Measurements from ENCODE around the gene CDKN2AIP.

The CDKN2AIP gene

GRCh38 chr4:183444214-183445096 lies at the start of gene CDKN2AIP:
Gene CDKN2AIP, plus strand, starts transcription at chr4:183444636. Its CDS starts 162 bp downstream, at chr4:183444798.
- peak; percentile 30 for DNase-seq

GRCh38 chr4:183395395-183395794 lies 49.0 kb upstream of the CDKN2AIP start:
- DNase-seq: no peak

GRCh38 chr4:183396227-183396637 lies 48.2 kb upstream of the CDKN2AIP start:
- DNase-seq: no peak

GRCh38 chr4:183397741-183398297 lies 46.6 kb upstream of the CDKN2AIP start:
- DNase-seq: no peak

GRCh38 chr4:183398298-183399125 lies 45.9 kb upstream of the CDKN2AIP start:
- DNase-seq: no peak

GRCh38 chr4:183399126-183399522 lies 45.3 kb upstream of the CDKN2AIP start:
- no peak for DNase-seq

GRCh38 chr4:183399616-183400015 lies 44.8 kb upstream of the CDKN2AIP start:
- no peak for DNase-seq

GRCh38 chr4:183400035-183400434 lies 44.4 kb upstream of the CDKN2AIP start:
- no peak for DNase-seq

- DNase-seq: no peak
Measured at GRCh38 chr4:183401473-183401872, 43.0 kb upstream of the CDKN2AIP start.

- no peak for DNase-seq
Measured at GRCh38 chr4:183402771-183403170, 41.7 kb upstream of the CDKN2AIP start.

- no peak for DNase-seq
Measured at GRCh38 chr4:183403486-183403885, 41.0 kb upstream of the CDKN2AIP start.

- no peak for DNase-seq
Measured at GRCh38 chr4:183403961-183404360, 40.5 kb upstream of the CDKN2AIP start.

GRCh38 chr4:183405303-183405702 lies 39.1 kb upstream of the CDKN2AIP start:
- DNase-seq: no peak

- no peak for DNase-seq
Measured at GRCh38 chr4:183407128-183407585, 37.3 kb upstream of the CDKN2AIP start.

GRCh38 chr4:183407635-183408464 lies 36.6 kb upstream of the CDKN2AIP start:
- DNase-seq: no peak

GRCh38 chr4:183408796-183409195 lies 35.6 kb upstream of the CDKN2AIP start:
- DNase-seq: no peak

- DNase-seq: no peak
Measured at GRCh38 chr4:183409483-183409882, 35.0 kb upstream of the CDKN2AIP start.

GRCh38 chr4:183409934-183410333 lies 34.5 kb upstream of the CDKN2AIP start:
- DNase-seq: no peak

- no peak for DNase-seq
Measured at GRCh38 chr4:183411291-183411861, 33.1 kb upstream of the CDKN2AIP start.

GRCh38 chr4:183412821-183413220 lies 31.6 kb upstream of the CDKN2AIP start:
- no peak for DNase-seq

- no peak for DNase-seq
Measured at GRCh38 chr4:183413234-183414200, 30.9 kb upstream of the CDKN2AIP start.
